A204.1 (cell line): ENCODE results near the gene UMODL1.
"Not testable (repeated sequence)": the region's sequence is repeated elsewhere in the genome, so short reads cannot be mapped to it uniquely, and the experiment has no call there.

Experiments
- FAIRE-seq: peaks from 2 replicates; lab custom pipeline; 2012; peaks lifted over from hg19 to GRCh38; lab: Jason Lieb, UNC

Gene UMODL1

GRCh38 chr21:42165901-42166300 lies 94.8 kb downstream of the UMODL1 start:
- FAIRE-seq = no peak

GRCh38 chr21:42169758-42170157 lies 98.6 kb downstream of the UMODL1 start:
- FAIRE-seq = no peak

GRCh38 chr21:42171091-42172053 lies 100.3 kb downstream of the UMODL1 start:
- FAIRE-seq = no peak

GRCh38 chr21:42172596-42173483 lies 101.7 kb downstream of the UMODL1 start:
- no peak for FAIRE-seq

GRCh38 chr21:42174173-42174572 lies 103.1 kb downstream of the UMODL1 start:
- FAIRE-seq = no peak

- no peak for FAIRE-seq
These were observed 104.1 kb downstream of the UMODL1 start for GRCh38 chr21:42175110-42175710.

- FAIRE-seq = no peak
These were observed 105.7 kb downstream of the UMODL1 start for GRCh38 chr21:42176859-42177258.

- FAIRE-seq = no peak
These were observed 108.2 kb downstream of the UMODL1 start for GRCh38 chr21:42179316-42179715.

- FAIRE-seq = not testable (repeated sequence)
These were observed 108.9 kb downstream of the UMODL1 start for GRCh38 chr21:42180001-42180400.

GRCh38 chr21:42182713-42183371 lies 111.7 kb downstream of the UMODL1 start:
- FAIRE-seq = no peak

- no peak for FAIRE-seq
These were observed 112.5 kb downstream of the UMODL1 start for GRCh38 chr21:42183374-42184266.

GRCh38 chr21:42186591-42186990 lies 115.5 kb downstream of the UMODL1 start:
- FAIRE-seq = no peak

GRCh38 chr21:42187976-42188653 lies 117.0 kb downstream of the UMODL1 start:
- FAIRE-seq = no peak

- FAIRE-seq = no peak
These were observed 117.5 kb downstream of the UMODL1 start for GRCh38 chr21:42188663-42189062.

GRCh38 chr21:42189431-42189830 lies 118.3 kb downstream of the UMODL1 start:
- FAIRE-seq = no peak

GRCh38 chr21:42189860-42190485 lies 118.9 kb downstream of the UMODL1 start:
- no peak for FAIRE-seq

- FAIRE-seq = no peak
These were observed 119.4 kb downstream of the UMODL1 start for GRCh38 chr21:42190486-42190863.

GRCh38 chr21:42191064-42191463 lies 119.9 kb downstream of the UMODL1 start:
- no peak for FAIRE-seq

- no peak for FAIRE-seq
These were observed 120.8 kb downstream of the UMODL1 start for GRCh38 chr21:42191696-42192595.
